Panc1 (cell line): ENCODE measurements around the gene PELI2. TPM values are rescaled to one million over a fixed set of nuclear protein-coding genes. Genes with fewer than 3 reads are reported as not detected.

ENCODE experiments used
- ATAC-seq: fragments of 200-7000 bp; cut with Tn5 transposase; 2 replicates; pipeline ENCODE4 v1.9.1; 2020; ENCODE audit warnings: mild to moderate bottlenecking, moderate library complexity
- BruUV-seq: library from RNA; stranded (reverse); fragments of 400-500 nt; replicated peaks from 2 replicates; lab custom pipeline; 2021; lab: Mats Ljungman, UMichigan
- CTCF ChIA-PET: fragments of 300-600 bp; sonication (Branson Sonifier 250); formaldehyde crosslinking; loops from one replicate; lab custom pipeline; 2022; ENCODE audit warnings: antibody characterized with exemption; lab: Charles Lee
- POLR2A ChIA-PET: fragments of 300-600 bp; sonication (Branson Sonifier 250); formaldehyde crosslinking; loops from one replicate; lab custom pipeline; 2022; ENCODE audit warnings: antibody characterized with exemption; lab: Charles Lee
- DNase-seq: peaks from one replicate; pipeline ENCODE4 v3.0.0-alpha.2; 2010; ENCODE audit warnings: low read depth, low spot score
- H3K27ac ChIP-seq: 2 replicates; pipeline ENCODE4 v1.5.1; 2011; ENCODE audit warnings: mild to moderate bottlenecking, low read length, inconsistent platforms
- H3K27me3 ChIP-seq: fragments of 200-500 bp; sonication (Bioruptor generic); 2 replicates; pipeline ENCODE4 v1.6.0; 2014; ENCODE audit warnings: low read length, inconsistent platforms; ENCODE audit not compliant: control insufficient read depth, insufficient read depth
- H3K36me3 ChIP-seq: fragments of 200-500 bp; sonication (Bioruptor generic); 2 replicates; pipeline ENCODE4 v1.5.1; 2014; ENCODE audit warnings: inconsistent platforms, mild to moderate bottlenecking, low read length, moderate library complexity; ENCODE audit not compliant: control insufficient read depth, insufficient read depth
- H3K4me1 ChIP-seq: 2 replicates; pipeline ENCODE4 v1.5.1; 2011; ENCODE audit warnings: inconsistent platforms, mild to moderate bottlenecking, low read length, moderate library complexity; ENCODE audit not compliant: control insufficient read depth, insufficient read depth
- H3K4me3 ChIP-seq, 2 experiments: 2 replicates each; pipeline ENCODE4 v1.5.1; 2011 to 2012; ENCODE audit warnings: low read depth in 2 of 2, low read length in 2 of 2, mild to moderate bottlenecking in 2 of 2, inconsistent platforms in 1 of 2, moderate library complexity in 1 of 2
- H3K9me3 ChIP-seq: fragments of 200-500 bp; sonication (Bioruptor generic); 2 replicates; pipeline ENCODE4 v1.5.1; 2014; ENCODE audit warnings: low read depth, mild to moderate bottlenecking, inconsistent platforms, low read length, moderate library complexity; ENCODE audit not compliant: control insufficient read depth, insufficient read depth
- POLR2AphosphoS5 ChIP-seq: IDR thresholded peaks from 2 replicates; pipeline ENCODE4 v1.6.1; 2012; ENCODE audit warnings: mild to moderate bottlenecking, low read depth, low read length, moderate library complexity
- SIN3A ChIP-seq: IDR thresholded peaks from 2 replicates; pipeline ENCODE4 v1.6.1; 2012; ENCODE audit warnings: low read depth, mild to moderate bottlenecking, low read length, moderate library complexity, borderline replicate concordance; ENCODE audit not compliant: insufficient read depth
- TCF7L2 ChIP-seq: IDR thresholded peaks from 2 replicates; pipeline ENCODE4 v1.6.1; 2011; ENCODE audit warnings: mild to moderate bottlenecking, low read depth, low read length, inconsistent platforms
- in situ Hi-C: cut with HindIII; loops from 2 replicates; pipeline ENCODE4 v1.10.0; 2016; ENCODE audit warnings: low sequenced_read_pairs, low pct_unique_long_range_greater_than_20kb
- intact Hi-C: fragments of 100-400 bp; cut with micrococcal nuclease; formaldehyde crosslinking; loops from one replicate; pipeline ENCODE4 v1.10.0; 2022; ENCODE audit not compliant: unreplicated experiment
- total RNA-seq: library from RNA; stranded (reverse); gene quantifications from one replicate; pipeline ENCODE4 v1.2.1, GENCODE V29; 2021; ENCODE audit not compliant: unreplicated experiment
- TF ChIP-seq, protein P1 (sequence below): fragments of 450-650 bp; IDR thresholded peaks from 2 replicates; pipeline ENCODE4 v1.5.1; 2017; ENCODE audit warnings: mild to moderate bottlenecking
- TF ChIP-seq, protein P2 (sequence below), 2 experiments: IDR thresholded peaks; 2 replicates each; pipeline ENCODE4 v1.6.1; 2011 to 2012; ENCODE audit warnings: low read depth in 2 of 2, control low read depth in 1 of 2, low read length in 1 of 2, mild to moderate bottlenecking in 1 of 2, moderate library complexity in 1 of 2; ENCODE audit not compliant: insufficient read depth in 1 of 2

The PELI2 gene
- total RNA-seq, 1 experiment from 2014 or later = 0.28 TPM

DNA sequence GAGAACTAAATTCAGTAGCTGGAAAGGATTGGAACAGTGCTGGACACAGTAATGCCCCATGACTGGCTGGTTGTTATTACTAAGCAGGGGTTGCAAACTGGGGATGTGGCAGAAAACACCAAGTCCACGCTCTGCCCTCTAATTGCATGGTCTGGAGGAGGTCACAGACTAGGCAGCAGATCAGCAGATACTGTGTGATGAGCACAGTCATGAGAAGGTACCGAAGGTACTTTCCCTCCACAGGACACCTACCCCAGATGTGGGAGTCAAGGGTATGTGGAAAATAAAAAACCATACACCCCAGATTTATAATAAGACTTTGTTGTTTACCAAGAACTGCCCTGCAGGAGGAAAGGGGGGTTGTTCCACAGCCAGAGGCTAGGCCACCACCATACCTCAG, 175.3 kb downstream of the PELI2 start:
- DNase-seq (no peak), ATAC-seq (no peak)
- H3K4me1 ChIP-seq = no peaks in the 10 kb centered on the region
- in situ Hi-C loops (no loop called here), intact Hi-C loops (no loop called here)
- no peak overlapping the region for H3K4me3 ChIP-seq
- TF ChIP-seq, protein P1, sequence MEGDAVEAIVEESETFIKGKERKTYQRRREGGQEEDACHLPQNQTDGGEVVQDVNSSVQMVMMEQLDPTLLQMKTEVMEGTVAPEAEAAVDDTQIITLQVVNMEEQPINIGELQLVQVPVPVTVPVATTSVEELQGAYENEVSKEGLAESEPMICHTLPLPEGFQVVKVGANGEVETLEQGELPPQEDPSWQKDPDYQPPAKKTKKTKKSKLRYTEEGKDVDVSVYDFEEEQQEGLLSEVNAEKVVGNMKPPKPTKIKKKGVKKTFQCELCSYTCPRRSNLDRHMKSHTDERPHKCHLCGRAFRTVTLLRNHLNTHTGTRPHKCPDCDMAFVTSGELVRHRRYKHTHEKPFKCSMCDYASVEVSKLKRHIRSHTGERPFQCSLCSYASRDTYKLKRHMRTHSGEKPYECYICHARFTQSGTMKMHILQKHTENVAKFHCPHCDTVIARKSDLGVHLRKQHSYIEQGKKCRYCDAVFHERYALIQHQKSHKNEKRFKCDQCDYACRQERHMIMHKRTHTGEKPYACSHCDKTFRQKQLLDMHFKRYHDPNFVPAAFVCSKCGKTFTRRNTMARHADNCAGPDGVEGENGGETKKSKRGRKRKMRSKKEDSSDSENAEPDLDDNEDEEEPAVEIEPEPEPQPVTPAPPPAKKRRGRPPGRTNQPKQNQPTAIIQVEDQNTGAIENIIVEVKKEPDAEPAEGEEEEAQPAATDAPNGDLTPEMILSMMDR = no peak
- TF ChIP-seq TCF7L2 (no peak), POLR2AphosphoS5 (no peak), SIN3A (no peak)
- TF ChIP-seq, protein P2, sequence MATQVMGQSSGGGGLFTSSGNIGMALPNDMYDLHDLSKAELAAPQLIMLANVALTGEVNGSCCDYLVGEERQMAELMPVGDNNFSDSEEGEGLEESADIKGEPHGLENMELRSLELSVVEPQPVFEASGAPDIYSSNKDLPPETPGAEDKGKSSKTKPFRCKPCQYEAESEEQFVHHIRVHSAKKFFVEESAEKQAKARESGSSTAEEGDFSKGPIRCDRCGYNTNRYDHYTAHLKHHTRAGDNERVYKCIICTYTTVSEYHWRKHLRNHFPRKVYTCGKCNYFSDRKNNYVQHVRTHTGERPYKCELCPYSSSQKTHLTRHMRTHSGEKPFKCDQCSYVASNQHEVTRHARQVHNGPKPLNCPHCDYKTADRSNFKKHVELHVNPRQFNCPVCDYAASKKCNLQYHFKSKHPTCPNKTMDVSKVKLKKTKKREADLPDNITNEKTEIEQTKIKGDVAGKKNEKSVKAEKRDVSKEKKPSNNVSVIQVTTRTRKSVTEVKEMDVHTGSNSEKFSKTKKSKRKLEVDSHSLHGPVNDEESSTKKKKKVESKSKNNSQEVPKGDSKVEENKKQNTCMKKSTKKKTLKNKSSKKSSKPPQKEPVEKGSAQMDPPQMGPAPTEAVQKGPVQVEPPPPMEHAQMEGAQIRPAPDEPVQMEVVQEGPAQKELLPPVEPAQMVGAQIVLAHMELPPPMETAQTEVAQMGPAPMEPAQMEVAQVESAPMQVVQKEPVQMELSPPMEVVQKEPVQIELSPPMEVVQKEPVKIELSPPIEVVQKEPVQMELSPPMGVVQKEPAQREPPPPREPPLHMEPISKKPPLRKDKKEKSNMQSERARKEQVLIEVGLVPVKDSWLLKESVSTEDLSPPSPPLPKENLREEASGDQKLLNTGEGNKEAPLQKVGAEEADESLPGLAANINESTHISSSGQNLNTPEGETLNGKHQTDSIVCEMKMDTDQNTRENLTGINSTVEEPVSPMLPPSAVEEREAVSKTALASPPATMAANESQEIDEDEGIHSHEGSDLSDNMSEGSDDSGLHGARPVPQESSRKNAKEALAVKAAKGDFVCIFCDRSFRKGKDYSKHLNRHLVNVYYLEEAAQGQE (IDR thresholded peaks at IDR 0.05; ENCODE audit: insufficient read depth in 1 of 2, low read depth in 2 of 2, low read length in 1 of 2) = no peak
- no peak overlapping the region for H3K27ac ChIP-seq
- ChIA-PET POLR2A (no interaction called here), CTCF (no interaction called here)
- H3K36me3 ChIP-seq = no peaks in the 10 kb centered on the region
- no TSS peak for BruUV-seq
- no peaks in the 10 kb centered on the region for H3K9me3 ChIP-seq
- H3K27me3 ChIP-seq = no peaks in the 10 kb centered on the region

DNA sequence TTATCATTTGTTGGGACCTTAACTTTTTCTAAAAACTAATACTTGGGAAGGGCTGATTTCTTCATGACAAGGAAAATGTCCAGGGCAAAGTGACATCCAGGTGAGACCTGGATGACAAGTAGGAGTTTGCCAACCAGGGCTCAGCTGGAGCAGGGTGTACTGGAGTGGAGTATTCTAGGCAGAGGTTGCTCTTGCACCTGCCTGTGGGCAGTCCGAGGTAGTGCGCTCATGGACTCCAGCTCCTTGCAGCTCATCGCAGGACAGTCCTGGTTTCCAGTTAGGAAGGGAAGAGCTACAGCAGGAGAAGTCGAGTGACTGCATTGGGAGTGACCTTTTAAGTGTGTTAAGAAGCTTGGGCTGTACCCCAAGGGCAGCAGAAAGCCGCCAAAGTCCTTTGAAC, 175.9 kb downstream of the PELI2 start:
- no peaks in the 10 kb centered on the region for H3K36me3 ChIP-seq
- H3K4me3 ChIP-seq = no peak overlapping the region
- ChIA-PET CTCF (no interaction called here), POLR2A (no interaction called here)
- ATAC-seq (no peak), DNase-seq (no peak)
- intact Hi-C loops = no loop called here
- no peak overlapping the region for H3K27ac ChIP-seq
- H3K4me1 ChIP-seq = no peaks in the 10 kb centered on the region
- no peaks in the 10 kb centered on the region for H3K27me3 ChIP-seq
- BruUV-seq = no TSS peak
- no peaks in the 10 kb centered on the region for H3K9me3 ChIP-seq
- in situ Hi-C loops = no loop called here
- TF ChIP-seq, protein P2 (IDR thresholded peaks at IDR 0.05; ENCODE audit: insufficient read depth in 1 of 2, low read depth in 2 of 2, low read length in 1 of 2) = no peak
- TF ChIP-seq SIN3A (no peak), TCF7L2 (no peak), POLR2AphosphoS5 (no peak)
- TF ChIP-seq, protein P1 = no peak
